HepG2 (cell line): ENCODE measurements around the gene CDC14B. TPM values are rescaled to one million over a fixed set of nuclear protein-coding genes. Genes with fewer than 3 reads are reported as not detected.

Source experiments
- ATRX ChIP-seq: sonication (generic); formaldehyde crosslinking; IDR thresholded peaks from 2 replicates; pipeline ENCODE4 v1.4.0; 2020; ENCODE audit warnings: missing genetic modification reagents, borderline replicate concordance
- FOXO1 ChIP-seq: sonication (generic); formaldehyde crosslinking; IDR thresholded peaks from 2 replicates; pipeline ENCODE4 v1.4.0; 2020; ENCODE audit warnings: missing genetic modification reagents
- GLMP ChIP-seq: sonication (generic); formaldehyde crosslinking; IDR thresholded peaks from 2 replicates; pipeline ENCODE4 v1.9.0; 2021; ENCODE audit warnings: missing genetic modification reagents, mild to moderate bottlenecking, borderline replicate concordance
- HINFP ChIP-seq: sonication (generic); formaldehyde crosslinking; IDR thresholded peaks from 2 replicates; pipeline ENCODE4 v1.4.0; 2020; ENCODE audit warnings: low read depth, mild to moderate bottlenecking, missing genetic modification reagents
- HNRNPH1 ChIP-seq: fragments of 200-400 bp; formaldehyde crosslinking; optimal IDR thresholded peaks from 2 replicates; pipeline ENCODE3; 2017; ENCODE audit warnings: mild to moderate bottlenecking, low read depth, low read length
- IRF1 ChIP-seq: sonication (generic); formaldehyde crosslinking; IDR thresholded peaks from 2 replicates; pipeline ENCODE4 v1.4.0; 2020; ENCODE audit warnings: low read depth, mild to moderate bottlenecking, missing genetic modification reagents
- KDM1A ChIP-seq: IDR thresholded peaks from 2 replicates; pipeline ENCODE4 v1.6.1; 2016; ENCODE audit warnings: missing compliant biosample characterization
- PAF1 ChIP-seq: IDR thresholded peaks from 2 replicates; pipeline ENCODE4 v1.6.1; 2016; ENCODE audit warnings: missing genetic modification reagents, missing compliant biosample characterization
- RAD21 ChIP-seq: fragments of 450-650 bp; formaldehyde crosslinking; IDR thresholded peaks from 2 replicates; pipeline ENCODE4 v1.5.0; 2020; ENCODE audit warnings: mild to moderate bottlenecking
- SALL2 ChIP-seq: sonication (generic); formaldehyde crosslinking; IDR thresholded peaks from 2 replicates; pipeline ENCODE4 v1.8.1; 2023; ENCODE audit warnings: mild to moderate bottlenecking, missing genetic modification reagents, inconsistent platforms
- ZBTB26 ChIP-seq: IDR thresholded peaks from 2 replicates; pipeline ENCODE4 v1.6.1; 2016; ENCODE audit warnings: missing compliant biosample characterization, missing genetic modification reagents, borderline replicate concordance
- ZFY ChIP-seq: sonication (generic); formaldehyde crosslinking; IDR thresholded peaks from 2 replicates; pipeline ENCODE4 v1.4.0; 2020; ENCODE audit warnings: missing genetic modification reagents
- ZNF124 ChIP-seq: sonication (generic); formaldehyde crosslinking; IDR thresholded peaks from 2 replicates; pipeline ENCODE4 v1.4.0; 2020; ENCODE audit warnings: missing genetic modification reagents
- ZNF225 ChIP-seq: sonication (generic); formaldehyde crosslinking; IDR thresholded peaks from 2 replicates; pipeline ENCODE4 v1.4.0; 2020; ENCODE audit warnings: mild to moderate bottlenecking, missing genetic modification reagents
- ZNF256 ChIP-seq: sonication (generic); formaldehyde crosslinking; conservative IDR thresholded peaks from 2 replicates; pipeline ENCODE4 v1.4.0; 2020; ENCODE audit warnings: missing genetic modification reagents
- ZNF33B ChIP-seq: sonication (generic); formaldehyde crosslinking; IDR thresholded peaks from 2 replicates; pipeline ENCODE4 v1.5.1; 2020; ENCODE audit warnings: mild to moderate bottlenecking, missing genetic modification reagents
- ZNF609 ChIP-seq: sonication (generic); formaldehyde crosslinking; IDR thresholded peaks from 2 replicates; pipeline ENCODE4 v1.4.0; 2020; ENCODE audit warnings: mild to moderate bottlenecking, missing genetic modification reagents, borderline replicate concordance
- ZNF614 ChIP-seq: IDR thresholded peaks from 2 replicates; pipeline ENCODE4 v1.6.1; 2018; ENCODE audit warnings: missing biosample characterization, missing genetic modification reagents, inconsistent platforms, borderline replicate concordance
- ZSCAN25 ChIP-seq: sonication (generic); formaldehyde crosslinking; IDR thresholded peaks from 2 replicates; pipeline ENCODE4 v1.8.0; 2022; ENCODE audit warnings: mild to moderate bottlenecking, missing genetic modification reagents
- polyA plus RNA-seq, 8 experiments: library from polyadenylated mRNA; depleted of rRNA in 3 of 8; stranded (reverse) in 7 of 8; unstranded in 1 of 8; fragments of >200 nt; fragmentation: Illumina TruSeq in 4 of 8; extraction: Trizol in 4 of 8; gene quantifications; 2 replicates each; pipeline versions ENCODE4 v1.2.1 to v1.2.3, GENCODE V29; 2011 to 2016; ENCODE audit warnings: low read depth in 4 of 8, missing spikeins in 1 of 8, mixed read lengths in 1 of 8; ENCODE audit not compliant: insufficient read depth in 1 of 8
- total RNA-seq, 5 experiments: library from RNA; depleted of rRNA; stranded (reverse); fragments of >200 nt; fragmentation: Illumina TruSeq; extraction: Trizol; gene quantifications; 2 replicates each; pipeline ENCODE4 v1.2.3, GENCODE V29; 2016; ENCODE audit warnings: low read depth in 1 of 5

The CDC14B gene
- total and polyA plus RNA-seq, 2 of the 13 experiments (the other 11 are each of a cell fraction or from before 2014, with no cell fraction given): 25.8 to 33.3 TPM

- TF ChIP-seq ZBTB26 (CRISPR knock-in tag) (no peak), ATRX (CRISPR knock-in tag) (no peak), ZNF609 (CRISPR knock-in tag) (peak; percentile 82; the same call in 1 of the 2 replicates), KDM1A (CRISPR knock-in tag) (0 out of 2 replicates have a peak, but pooled peaks have one; percentile 37), RAD21 (CRISPR knock-in tag) (peak; percentile 51), GLMP (CRISPR knock-in tag) (no peak), ZNF124 (CRISPR knock-in tag) (peak; percentile 25; the same call in 1 of the 2 replicates), HNRNPH1 (no peak), SALL2 (0 out of 2 replicates have a peak, but pooled peaks have one; percentile 37), ZNF256 (peak; percentile 97), PAF1 (CRISPR knock-in tag) (no peak), HINFP (CRISPR knock-in tag) (no peak), ZNF614 (peak; percentile 52; the same call in 1 of the 2 replicates), ZFY (CRISPR knock-in tag) (peak; percentile 83), ZNF225 (CRISPR knock-in tag) (no peak), IRF1 (no peak), FOXO1 (CRISPR knock-in tag) (peak; percentile 81), ZNF33B (no peak), ZSCAN25 (CRISPR knock-in tag) (no peak)
Measured at GRCh38 chr9:96566498-96567202, 53.0 kb downstream of the CDC14B start (continued).
